Hepatocyte (in vitro differentiated cells): Measurements from ENCODE around the gene PIK3C2G. TPM values are rescaled to one million over a fixed set of nuclear protein-coding genes. Genes with fewer than 3 reads are reported as not detected.

Experiments
- DNase-seq: peaks from one replicate; pipeline ENCODE4 v3.0.0-alpha.2; 2016; ENCODE audit warnings: low spot score
- H2AFZ ChIP-seq: fragments of 200-600 bp; sonication (generic); 2 replicates; pipeline ENCODE4 v1.6.0; 2016; ENCODE audit warnings: antibody characterized with exemption, mild to moderate bottlenecking
- H3K27ac ChIP-seq: fragments of 200-600 bp; sonication (generic); 2 replicates; pipeline ENCODE4 v1.5.1; 2016; ENCODE audit warnings: mild to moderate bottlenecking
- H3K27me3 ChIP-seq: fragments of 200-600 bp; sonication (generic); 2 replicates; pipeline ENCODE4 v1.6.1; 2016
- H3K36me3 ChIP-seq: fragments of 200-600 bp; sonication (generic); replicated peaks from 2 replicates; pipeline ENCODE4 v1.5.1; 2016; ENCODE audit warnings: low read depth; ENCODE audit not compliant: insufficient read depth
- H3K4me1 ChIP-seq: fragments of 200-600 bp; sonication (generic); 2 replicates; pipeline ENCODE4 v1.5.1; 2016; ENCODE audit warnings: mild to moderate bottlenecking, moderate library complexity; ENCODE audit not compliant: insufficient read depth
- H3K4me2 ChIP-seq: fragments of 200-600 bp; sonication (generic); 2 replicates; pipeline ENCODE4 v1.6.0; 2016
- H3K4me3 ChIP-seq: fragments of 200-600 bp; sonication (generic); 2 replicates; pipeline ENCODE4 v1.5.1; 2016; ENCODE audit warnings: mild to moderate bottlenecking
- H3K79me2 ChIP-seq: fragments of 200-600 bp; sonication (generic); 2 replicates; pipeline ENCODE4 v1.6.0; 2017; ENCODE audit warnings: mild to moderate bottlenecking
- H3K9me2 ChIP-seq: fragments of 200-600 bp; sonication (generic); replicated peaks from 2 replicates; pipeline ENCODE4 v1.6.0; 2017; ENCODE audit warnings: mild to moderate bottlenecking; ENCODE audit not compliant: insufficient read depth
- H3K9me3 ChIP-seq: fragments of 200-600 bp; sonication (generic); 2 replicates; pipeline ENCODE4 v1.5.1; 2016; ENCODE audit warnings: low read depth, mild to moderate bottlenecking
- H4K20me1 ChIP-seq: fragments of 200-600 bp; sonication (generic); 2 replicates; pipeline ENCODE4 v1.6.0; 2016; ENCODE audit warnings: mild to moderate bottlenecking; ENCODE audit not compliant: insufficient read depth, poor library complexity, severe bottlenecking
- EZH2 ChIP-seq: fragments of 200-600 bp; sonication (generic); IDR thresholded peaks from 2 replicates; pipeline ENCODE4 v1.6.1; 2016; ENCODE audit warnings: antibody characterized with exemption, mild to moderate bottlenecking, borderline replicate concordance
- EZH2phosphoT487 ChIP-seq: fragments of 200-600 bp; sonication (generic); IDR thresholded peaks from one replicate; pipeline ENCODE4 v1.6.1; 2018; ENCODE audit warnings: antibody characterized with exemption, mild to moderate bottlenecking, low read depth, moderate library complexity; ENCODE audit not compliant: unreplicated experiment, severe bottlenecking
- WGBS: methylation state at CpG from one replicate; pipeline ENCODE4 v1.1.6; 2016; ENCODE audit warnings: low lambda C conversion rate; ENCODE audit errors: missing lambda C conversion rate; 5-methylcytosine and 5-hydroxymethylcytosine counted together
- polyA plus RNA-seq: library from polyadenylated mRNA; unstranded; fragments of >200 nt; fragmentation: Nextera tagmentation; extraction: Ambion mirVana; gene quantifications from 2 replicates; pipeline ENCODE4 v1.2.1, GENCODE V29; 2016
- total RNA-seq: library from RNA; depleted of rRNA; stranded (reverse); fragments of >200 nt; gene quantifications from 2 replicates; pipeline ENCODE4 v1.2.3, GENCODE V29; 2014
- TF ChIP-seq, protein P1 (sequence below): fragments of 200-600 bp; sonication (generic); IDR thresholded peaks from 2 replicates; pipeline ENCODE4 v1.5.1; 2016; ENCODE audit warnings: antibody characterized with exemption, mild to moderate bottlenecking; ENCODE audit not compliant: poor library complexity

Gene PIK3C2G
- total and polyA plus RNA-seq, 2 experiments from 2014 or later, result 3.5 to 6.7 TPM

- no peak for TF ChIP-seq EZH2
- TF ChIP-seq, protein P1, sequence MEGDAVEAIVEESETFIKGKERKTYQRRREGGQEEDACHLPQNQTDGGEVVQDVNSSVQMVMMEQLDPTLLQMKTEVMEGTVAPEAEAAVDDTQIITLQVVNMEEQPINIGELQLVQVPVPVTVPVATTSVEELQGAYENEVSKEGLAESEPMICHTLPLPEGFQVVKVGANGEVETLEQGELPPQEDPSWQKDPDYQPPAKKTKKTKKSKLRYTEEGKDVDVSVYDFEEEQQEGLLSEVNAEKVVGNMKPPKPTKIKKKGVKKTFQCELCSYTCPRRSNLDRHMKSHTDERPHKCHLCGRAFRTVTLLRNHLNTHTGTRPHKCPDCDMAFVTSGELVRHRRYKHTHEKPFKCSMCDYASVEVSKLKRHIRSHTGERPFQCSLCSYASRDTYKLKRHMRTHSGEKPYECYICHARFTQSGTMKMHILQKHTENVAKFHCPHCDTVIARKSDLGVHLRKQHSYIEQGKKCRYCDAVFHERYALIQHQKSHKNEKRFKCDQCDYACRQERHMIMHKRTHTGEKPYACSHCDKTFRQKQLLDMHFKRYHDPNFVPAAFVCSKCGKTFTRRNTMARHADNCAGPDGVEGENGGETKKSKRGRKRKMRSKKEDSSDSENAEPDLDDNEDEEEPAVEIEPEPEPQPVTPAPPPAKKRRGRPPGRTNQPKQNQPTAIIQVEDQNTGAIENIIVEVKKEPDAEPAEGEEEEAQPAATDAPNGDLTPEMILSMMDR, result no peak
- no peak for TF ChIP-seq EZH2phosphoT487
- Histone ChIP-seq H4K20me1 (no peaks in the 10 kb centered on the region), H3K9me2 (no peaks in the 10 kb centered on the region), H3K27ac (no peak overlapping the region), H3K9me3 (no peaks in the 10 kb centered on the region), H3K79me2 (no peaks in the 10 kb centered on the region), H3K4me1 (no peaks in the 10 kb centered on the region), H3K4me3 (no peak overlapping the region), H3K27me3 (no peaks in the 10 kb centered on the region), H3K36me3 (no peaks in the 10 kb centered on the region), H2AFZ (no peak overlapping the region), H3K4me2 (no peak overlapping the region)
- DNase-seq, result no peak
- WGBS, result 84% methylated on average over 2 of the region's 2 CpGs
Observed at GRCh38 chr12:18651525-18651924, 390.2 kb downstream of the PIK3C2G start.

- Histone ChIP-seq H3K27ac (no peak overlapping the region), H3K4me2 (no peak overlapping the region), H3K4me3 (no peak overlapping the region), H2AFZ (no peak overlapping the region), H3K9me3 (no peaks in the 10 kb centered on the region), H3K4me1 (no peaks in the 10 kb centered on the region), H3K36me3 (no peaks in the 10 kb centered on the region), H3K27me3 (no peaks in the 10 kb centered on the region), H4K20me1 (no peaks in the 10 kb centered on the region), H3K9me2 (no peaks in the 10 kb centered on the region), H3K79me2 (no peaks in the 10 kb centered on the region)
- no peak for DNase-seq
- TF ChIP-seq EZH2phosphoT487 (no peak), EZH2 (no peak)
- TF ChIP-seq, protein P1, result no peak
Observed at GRCh38 chr12:18652596-18652995, 391.3 kb downstream of the PIK3C2G start.

DNA sequence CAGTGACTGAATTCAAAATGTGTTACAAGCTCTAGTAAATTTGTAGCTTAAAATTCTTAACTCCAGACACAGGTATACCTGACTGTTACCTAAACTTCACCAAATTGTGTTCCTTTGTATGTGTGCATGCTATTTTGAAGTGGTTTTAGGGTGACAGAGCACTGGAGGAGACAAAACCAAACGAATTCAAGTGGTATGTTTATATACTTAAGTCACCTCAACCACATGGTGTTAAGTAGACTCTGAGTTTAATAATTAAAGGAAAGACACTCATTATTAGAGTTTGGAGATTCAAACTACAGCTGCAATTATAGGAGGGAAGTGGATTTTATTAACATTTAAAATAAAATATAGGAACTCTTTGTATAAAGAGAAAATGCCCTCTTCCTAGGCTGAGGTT, 392.1 kb downstream of the PIK3C2G start:
- Histone ChIP-seq H4K20me1 (no peaks in the 10 kb centered on the region), H3K79me2 (no peaks in the 10 kb centered on the region), H3K27ac (no peak overlapping the region), H2AFZ (no peak overlapping the region), H3K9me3 (no peaks in the 10 kb centered on the region), H3K9me2 (no peaks in the 10 kb centered on the region), H3K27me3 (no peaks in the 10 kb centered on the region), H3K4me3 (no peak overlapping the region), H3K4me2 (no peak overlapping the region), H3K4me1 (no peaks in the 10 kb centered on the region), H3K36me3 (no peaks in the 10 kb centered on the region)
- TF ChIP-seq EZH2 (no peak), EZH2phosphoT487 (no peak)
- TF ChIP-seq, protein P1, result no peak
- DNase-seq, result no peak
- WGBS, result 53% methylated on average over 1 of the region's 1 CpG

- no peak overlapping the region for H3K4me3 ChIP-seq
- TF ChIP-seq, protein P1, result no peak
- TF ChIP-seq EZH2 (no peak), EZH2phosphoT487 (no peak)
- no peaks in the 10 kb centered on the region for H3K36me3 ChIP-seq
- H3K9me3 ChIP-seq, result no peaks in the 10 kb centered on the region
- no peak overlapping the region for H3K27ac ChIP-seq
- H4K20me1 ChIP-seq, result no peaks in the 10 kb centered on the region
- no peak for DNase-seq
- no peaks in the 10 kb centered on the region for H3K4me1 ChIP-seq
- H2AFZ ChIP-seq, result no peak overlapping the region
- WGBS, result 74% methylated on average over 4 of the region's 4 CpGs
- no peaks in the 10 kb centered on the region for H3K27me3 ChIP-seq
- H3K9me2 ChIP-seq, result no peaks in the 10 kb centered on the region
- no peak overlapping the region for H3K4me2 ChIP-seq
- no peaks in the 10 kb centered on the region for H3K79me2 ChIP-seq
Observed at GRCh38 chr12:18655351-18655750, 394.0 kb downstream of the PIK3C2G start.
